H1 (cell line): ENCODE data around the gene FAM151A. TPM values are rescaled to one million over a fixed set of nuclear protein-coding genes. Genes with fewer than 3 reads are reported as not detected.

ENCODE experiments used
- CTCF ChIA-PET: fragments of 300-600 bp; sonication (Branson Sonifier 250); formaldehyde crosslinking; loops from one replicate; lab custom pipeline; 2021; ENCODE audit not compliant: partially characterized antibody; lab: Charles Lee
- POLR2A ChIA-PET: fragments of 300-600 bp; sonication (Branson Sonifier 250); formaldehyde crosslinking; loops from one replicate; lab custom pipeline; 2021; ENCODE audit warnings: inconsistent platforms; ENCODE audit not compliant: partially characterized antibody; lab: Charles Lee
- DNase-seq, 2 experiments: peaks; one replicate each; pipeline versions ENCODE4 v3.0.0 to v3.0.0-alpha.2; 2010 to 2022; ENCODE audit warnings: low spot score in 2 of 2, low read depth in 1 of 2, mixed read lengths in 1 of 2
- FAIRE-seq: peaks from 2 replicates; lab custom pipeline; 2011; peaks lifted over from hg19 to GRCh38; lab: Jason Lieb, UNC
- H2AFZ ChIP-seq: 2 replicates; pipeline ENCODE4 v1.8.1; 2012; ENCODE audit warnings: low read length, inconsistent platforms
- H2AK5ac ChIP-seq: 2 replicates; pipeline ENCODE4 v1.6.1; 2013; ENCODE audit warnings: low read depth, low read length
- H2BK120ac ChIP-seq: replicated peaks from 2 replicates; pipeline ENCODE3; 2013; ENCODE audit warnings: low read depth, low read length, inconsistent platforms
- H2BK12ac ChIP-seq: 2 replicates; pipeline ENCODE4 v1.6.1; 2013; ENCODE audit warnings: low read depth, low read length
- H2BK15ac ChIP-seq: 2 replicates; pipeline ENCODE4 v1.6.1; 2013; ENCODE audit warnings: low read length
- H2BK20ac ChIP-seq: 2 replicates; pipeline ENCODE4 v1.6.1; 2013; ENCODE audit warnings: low read length
- H2BK5ac ChIP-seq: 2 replicates; pipeline ENCODE4 v1.6.1; 2013; ENCODE audit warnings: low read depth, low read length
- H3K14ac ChIP-seq: 2 replicates; pipeline ENCODE4 v1.6.1; 2013; ENCODE audit warnings: inconsistent platforms; ENCODE audit not compliant: insufficient read length
- H3K18ac ChIP-seq: 2 replicates; pipeline ENCODE4 v1.6.1; 2013; ENCODE audit warnings: low read length; ENCODE audit errors: extremely low read depth
- H3K23ac ChIP-seq: 2 replicates; pipeline ENCODE4 v1.6.1; 2013; ENCODE audit warnings: inconsistent platforms; ENCODE audit not compliant: insufficient read length
- H3K23me2 ChIP-seq: 2 replicates; pipeline ENCODE4 v1.6.1; 2013; ENCODE audit warnings: low read depth, low read length
- H3K27ac ChIP-seq: 2 replicates; pipeline ENCODE4 v1.6.1; 2011; ENCODE audit warnings: low read depth, low read length, inconsistent platforms
- H3K27me3 ChIP-seq, 4 experiments: replicated peaks in 1 of 4; 1 replicate in 1 of 4; 2 replicates in 3 of 4; pipeline versions ENCODE4 v1.6.1 to v1.8.1; 2011 to 2013; ENCODE audit warnings: low read length in 3 of 4, mild to moderate bottlenecking in 3 of 4, inconsistent platforms in 2 of 4, mixed read lengths in 2 of 4, moderate library complexity in 1 of 4; ENCODE audit not compliant: control insufficient read depth in 3 of 4, insufficient read depth in 3 of 4; ENCODE audit errors: extremely low read depth in 1 of 4
- H3K36me3 ChIP-seq, 4 experiments: 2 replicates each; pipeline versions ENCODE4 v1.6.1 to v1.8.1; 2011 to 2013; ENCODE audit warnings: mild to moderate bottlenecking in 4 of 4, low read length in 3 of 4, moderate library complexity in 2 of 4, control low read depth in 1 of 4, inconsistent platforms in 1 of 4; ENCODE audit not compliant: insufficient read depth in 4 of 4, control insufficient read depth in 2 of 4
- H3K4ac ChIP-seq: replicated peaks from 2 replicates; pipeline ENCODE3; 2013; ENCODE audit warnings: low read length, low read depth, mixed read lengths, inconsistent platforms; ENCODE audit not compliant: insufficient read length
- H3K4me1 ChIP-seq, 4 experiments: replicated peaks in 1 of 4; 1 replicate in 1 of 4; 2 replicates in 3 of 4; pipeline versions ENCODE4 v1.6.1 to v1.8.1; 2011 to 2013; ENCODE audit warnings: low read length in 3 of 4, inconsistent platforms in 2 of 4, mixed read lengths in 1 of 4; ENCODE audit not compliant: insufficient read depth in 4 of 4, control insufficient read depth in 3 of 4
- H3K4me2 ChIP-seq, 2 experiments: 2 replicates each; pipeline versions ENCODE4 v1.6.1 to v1.8.1; 2011 to 2013; ENCODE audit warnings: low read depth in 2 of 2, low read length in 2 of 2, control low read depth in 1 of 2, inconsistent platforms in 1 of 2, mild to moderate bottlenecking in 1 of 2; ENCODE audit not compliant: insufficient read depth in 1 of 2
- H3K4me3 ChIP-seq, 4 experiments: fragments of 200-600, 300-600 bp in 1 of 4; sonication (generic), shearing (Covaris generic), sonication (Bioruptor Twin) in 1 of 4; 2 replicates each; pipeline versions ENCODE4 v1.5.1 to v1.8.1; 2011 to 2016; ENCODE audit warnings: low read length in 4 of 4, low read depth in 3 of 4, control low read depth in 2 of 4, inconsistent platforms in 2 of 4, mild to moderate bottlenecking in 2 of 4, mixed read lengths in 1 of 4, moderate library complexity in 1 of 4; ENCODE audit not compliant: insufficient read depth in 2 of 4; ENCODE audit errors: extremely low read depth in 1 of 4
- H3K56ac ChIP-seq: replicated peaks from 2 replicates; pipeline ENCODE3; 2013; ENCODE audit warnings: low read depth, mild to moderate bottlenecking, mixed read lengths, low read length, inconsistent platforms; ENCODE audit not compliant: insufficient read length
- H3K79me1 ChIP-seq: 2 replicates; pipeline ENCODE4 v1.6.1; 2013; ENCODE audit warnings: low read depth, low read length, control low read depth
- H3K79me2 ChIP-seq, 2 experiments: 2 replicates each; pipeline versions ENCODE4 v1.6.1 to v1.8.1; 2012 to 2013; ENCODE audit warnings: low read length in 2 of 2, mild to moderate bottlenecking in 2 of 2, inconsistent platforms in 1 of 2; ENCODE audit not compliant: insufficient read depth in 2 of 2, control insufficient read depth in 1 of 2
- H3K9ac ChIP-seq, 4 experiments: replicated peaks in 1 of 4; 1 replicate in 1 of 4; 2 replicates in 3 of 4; pipeline versions ENCODE4 v1.6.1 to v1.8.1; 2011 to 2013; ENCODE audit warnings: low read depth in 3 of 4, low read length in 3 of 4, control low read depth in 2 of 4, mild to moderate bottlenecking in 2 of 4, moderate library complexity in 2 of 4, inconsistent platforms in 1 of 4; ENCODE audit errors: extremely low read depth in 1 of 4
- H3K9me3 ChIP-seq, 2 experiments: 2 replicates each; pipeline versions ENCODE4 v1.6.1 to v1.8.1; 2012 to 2013; ENCODE audit warnings: mild to moderate bottlenecking in 2 of 2, moderate library complexity in 2 of 2, control low read depth in 1 of 2, inconsistent platforms in 1 of 2, low read depth in 1 of 2, low read length in 1 of 2, mixed read lengths in 1 of 2; ENCODE audit not compliant: insufficient read depth in 2 of 2
- H4K20me1 ChIP-seq, 2 experiments: replicated peaks in 1 of 2; 2 replicates each; pipeline versions ENCODE3 to v1.8.1; 2011 to 2013; ENCODE audit warnings: inconsistent platforms in 2 of 2, low read length in 2 of 2, mild to moderate bottlenecking in 1 of 2; ENCODE audit not compliant: insufficient read depth in 2 of 2, control insufficient read depth in 1 of 2
- H4K5ac ChIP-seq: 2 replicates; pipeline ENCODE4 v1.6.1; 2013; ENCODE audit warnings: low read length, low read depth, mixed read lengths, inconsistent platforms; ENCODE audit not compliant: insufficient read length
- H4K8ac ChIP-seq: 2 replicates; pipeline ENCODE4 v1.8.0; 2013; ENCODE audit warnings: mild to moderate bottlenecking, moderate library complexity, low read length, inconsistent platforms; ENCODE audit not compliant: insufficient read depth; ENCODE audit errors: extremely low read depth
- H4K91ac ChIP-seq: replicated peaks from 2 replicates; pipeline ENCODE3; 2013; ENCODE audit warnings: low read length, mixed read lengths, inconsistent platforms; ENCODE audit not compliant: insufficient read length
- EZH2 ChIP-seq: fragments of 200-600 bp; sonication (generic); IDR thresholded peaks from 2 replicates; pipeline ENCODE4 v1.7.1; 2012; ENCODE audit warnings: low read depth, mild to moderate bottlenecking, moderate library complexity, low read length, inconsistent platforms; ENCODE audit not compliant: severe bottlenecking
- HDAC6 ChIP-seq: IDR thresholded peaks from one replicate; pipeline ENCODE4 v1.7.1; 2012; ENCODE audit warnings: low read depth, mild to moderate bottlenecking, inconsistent platforms, low read length, moderate library complexity
- RXRA ChIP-seq: IDR thresholded peaks from 2 replicates; pipeline ENCODE4 v1.6.1; 2011; ENCODE audit warnings: low read depth, mild to moderate bottlenecking, low read length, moderate library complexity; ENCODE audit not compliant: insufficient read depth
- WGBS, 2 experiments: shearing (Covaris generic) in 1 of 2; methylation state at CpG; one replicate each; pipeline versions ENCODE4 v1.1.6 to v1.1.7; 2013 to 2015; ENCODE audit warnings: low lambda C conversion rate in 2 of 2, mixed read lengths in 2 of 2, inconsistent platforms in 1 of 2, low coverage in 1 of 2, missing lambda C conversion rate in 1 of 2; ENCODE audit not compliant: insufficient replicate concordance in 2 of 2, insufficient coverage in 1 of 2, insufficient read length in 1 of 2; ENCODE audit errors: extremely low coverage in 1 of 2, missing lambda C conversion rate in 1 of 2; 5-methylcytosine and 5-hydroxymethylcytosine counted together
- polyA plus RNA-seq, 7 experiments: library from polyadenylated mRNA; depleted of rRNA in 3 of 7; stranded (reverse) in 5 of 7; unstranded in 2 of 7; fragments of >200 nt in 5 of 7; fragments of 200-250 nt in 2 of 7; gene quantifications; 1 replicate in 5 of 7; 2 replicates in 1 of 7; 4 replicates in 1 of 7; pipeline versions ENCODE4 v1.2.1 to v1.2.3, GENCODE V29; 2011 to 2013; ENCODE audit warnings: missing spikeins in 2 of 7, mixed read lengths in 2 of 7
- total RNA-seq: library from RNA; stranded (reverse); fragmentation: NEBNext Ultra II Directional; extraction: Animal tissue kit (Norgen Biotek cat#: 25700); gene quantifications from 2 replicates; pipeline ENCODE4 v1.2.1, GENCODE V29; 2021

Gene FAM151A
- total and polyA plus RNA-seq, 2 of the 8 experiments (the other 6 are each of a cell fraction or from before 2014, with no cell fraction given), result not detected

DNA sequence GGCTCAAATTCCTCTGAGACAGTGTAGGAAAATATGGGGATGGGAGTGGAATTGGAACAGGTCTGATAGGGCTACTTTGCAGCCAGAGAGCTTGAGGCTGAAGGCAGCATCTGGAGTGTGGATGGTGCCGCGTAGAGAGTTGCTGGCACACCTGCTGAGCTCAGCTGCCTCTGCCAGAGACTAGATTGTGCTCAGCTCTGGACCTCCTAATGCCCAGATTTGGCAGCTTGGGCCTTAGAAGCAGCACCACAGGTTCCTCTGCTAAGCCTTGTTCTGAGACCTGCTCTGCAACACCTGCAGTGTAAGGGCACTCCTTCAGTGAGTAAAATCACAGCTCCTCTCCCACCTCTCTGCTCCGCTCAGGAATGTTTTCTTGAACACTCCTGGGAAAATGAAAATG lies 52.0 kb downstream of the FAM151A start:
- Histone ChIP-seq H2BK120ac (no peak overlapping the region), H3K27ac (peak overlapping the region; percentile 44; the same call in 1 of the 2 replicates), H3K79me1 (no peaks in the 10 kb centered on the region), H3K27me3 (no peaks in the 10 kb centered on the region; a peak in 1 of 7 replicates), H3K36me3 (no peaks in the 10 kb centered on the region), H3K4ac (no peak overlapping the region), H3K23ac (no peak overlapping the region), H2BK5ac (peak overlapping the region; percentile 66; the same call in 1 of the 2 replicates), H4K8ac (no peak overlapping the region; the same call in 1 of the 2 replicates), H2BK15ac (peak overlapping the region; percentile 97; the same call in 1 of the 2 replicates), H2BK12ac (peak overlapping the region; percentile 90; the same call in 1 of the 2 replicates), H4K5ac (no peak overlapping the region), H3K79me2 (no peaks in the 10 kb centered on the region), H2AK5ac (peak overlapping the region; percentile 75; the same call in 1 of the 2 replicates), H3K23me2 (0 out of 2 replicates have a peak, but pooled peaks cover 3% of the 10 kb centered on the region), H3K4me2 (peak overlapping the region; percentile 40 to 52; a peak in 2 of 4 replicates), H4K20me1 (no peaks in the 10 kb centered on the region), H4K91ac (peak overlapping the region; percentile 75), H3K4me3 (no peak overlapping the region), H3K4me1 (peaks cover 21 to 41% (median 29%) of the 10 kb centered on the region in 4 experiments), H3K14ac (no peak overlapping the region), H2AFZ (no peak overlapping the region), H3K56ac (no peak overlapping the region), H3K9ac (peak overlapping the region in 1 of 4 experiments; percentile 36; a peak in 2 of 7 replicates), H2BK20ac (peak overlapping the region; percentile 8; the same call in 1 of the 2 replicates), H3K18ac (peak overlapping the region; percentile 90), H3K9me3 (no peaks in the 10 kb centered on the region)
- FAIRE-seq (no peak), DNase-seq (no peak)
- CTCF ChIA-PET, result interaction anchor here (0.6 to 2.3 kb wide), 9 partner anchors 7 to 467 kb away, joined by 3 to 12 read pairs (median 3); partner anchors contain the start of gene ACOT11
- WGBS, 2 experiments, result 71% methylated on average over 3 of the region's 3 CpGs; no CpG with 5 or more reads in 1 of the 2 experiments
- POLR2A ChIA-PET, result interaction anchor here (1.2 to 1.3 kb wide), 3 partner anchors 8 to 28 kb away, joined by 3 read pairs; no protein-coding TSS in a partner anchor
- TF ChIP-seq HDAC6 (no peak), EZH2 (no peak), RXRA (no peak)
